Stimulated activated CD8-positive, alpha-beta memory T cell treated with anti-CD3 and anti-CD28 coated beads, Interleukin-12 subunit alpha, Interleukin-12 subunit beta, amount 100 ng/mL, for 24 hours (primary cell): Measurements from ENCODE around the gene GOLGA6D.
"Not testable (repeated sequence)": the region's sequence is repeated elsewhere in the genome, so short reads cannot be mapped to it uniquely, and the experiment has no call there.

Source experiments
- DNase-seq: peaks from one replicate; pipeline ENCODE4 v3.0.0-alpha.2; 2020; ENCODE audit errors: extremely low read depth

The GOLGA6D gene, protein sequence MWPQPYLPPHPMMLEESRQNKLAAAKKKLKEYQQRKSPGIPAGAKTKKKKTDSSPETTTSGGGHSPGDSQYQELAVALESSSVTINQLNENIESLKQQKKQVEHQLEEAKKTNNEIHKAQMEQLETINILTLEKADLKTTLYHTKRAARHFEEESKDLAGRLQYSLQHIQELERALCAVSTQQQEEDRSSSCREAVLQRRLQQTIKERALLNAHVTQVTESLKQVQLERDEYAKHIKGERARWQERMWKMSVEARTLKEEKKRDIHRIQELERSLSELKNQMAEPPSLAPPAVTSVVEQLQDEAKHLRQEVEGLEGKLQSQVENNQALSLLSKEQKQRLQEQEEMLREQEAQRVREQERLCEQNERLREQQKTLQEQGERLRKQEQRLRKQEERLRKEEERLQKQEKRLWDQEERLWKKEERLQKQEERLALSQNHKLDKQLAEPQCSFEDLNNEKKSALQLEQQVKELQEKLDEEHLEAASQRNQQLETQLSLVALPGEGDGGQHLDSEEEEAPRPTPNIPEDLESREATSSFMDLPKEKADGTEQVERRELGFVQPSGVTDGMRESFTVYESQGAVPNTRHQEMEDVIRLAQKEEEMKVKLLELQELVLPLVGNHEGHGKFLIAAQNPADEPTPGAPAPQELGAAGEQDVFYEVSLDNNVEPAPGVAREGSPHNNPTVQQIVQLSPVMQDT

GRCh38 chr15:75282572-75282971 is at the start of gene GOLGA6D:
TSS of gene GOLGA6D (plus strand) at chr15:75282835. CDS start at chr15:75282876, 41 bp downstream.
- not testable (repeated sequence) for DNase-seq

DNA sequence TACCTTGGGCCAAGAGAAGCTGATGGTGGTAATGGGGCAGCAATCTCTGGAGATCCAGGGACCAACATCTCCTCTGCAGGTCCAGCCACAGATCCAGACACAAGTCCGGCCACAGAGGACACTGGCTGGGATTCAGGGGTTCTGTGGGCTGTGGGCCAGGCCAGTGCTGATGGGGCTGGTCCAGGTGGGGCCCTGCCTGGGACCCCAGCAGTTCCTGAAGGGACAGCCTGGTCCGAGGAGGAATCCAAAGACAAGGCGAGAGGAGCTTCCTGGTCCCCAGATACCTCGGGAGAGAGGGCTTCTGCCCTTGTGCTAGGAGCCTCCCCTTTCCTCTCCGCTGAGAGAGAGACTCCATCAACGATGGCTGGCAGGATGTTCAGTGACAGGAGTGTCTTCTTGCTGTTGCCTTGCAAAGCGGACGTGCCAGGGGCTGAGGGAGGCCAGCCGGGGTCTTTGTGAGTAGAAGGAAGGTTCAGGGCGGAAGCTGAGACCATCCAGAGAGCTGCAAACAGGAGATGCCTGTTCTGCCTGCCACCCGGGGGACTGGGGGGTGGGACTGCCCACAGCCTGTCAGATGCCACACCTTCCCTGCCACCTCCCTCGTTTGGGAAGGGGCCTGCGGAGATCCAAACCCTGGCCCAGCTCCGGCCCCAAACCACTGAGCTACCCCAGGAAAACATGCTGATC is 49.0 kb upstream of the GOLGA6D start:
- no peak for DNase-seq

DNA sequence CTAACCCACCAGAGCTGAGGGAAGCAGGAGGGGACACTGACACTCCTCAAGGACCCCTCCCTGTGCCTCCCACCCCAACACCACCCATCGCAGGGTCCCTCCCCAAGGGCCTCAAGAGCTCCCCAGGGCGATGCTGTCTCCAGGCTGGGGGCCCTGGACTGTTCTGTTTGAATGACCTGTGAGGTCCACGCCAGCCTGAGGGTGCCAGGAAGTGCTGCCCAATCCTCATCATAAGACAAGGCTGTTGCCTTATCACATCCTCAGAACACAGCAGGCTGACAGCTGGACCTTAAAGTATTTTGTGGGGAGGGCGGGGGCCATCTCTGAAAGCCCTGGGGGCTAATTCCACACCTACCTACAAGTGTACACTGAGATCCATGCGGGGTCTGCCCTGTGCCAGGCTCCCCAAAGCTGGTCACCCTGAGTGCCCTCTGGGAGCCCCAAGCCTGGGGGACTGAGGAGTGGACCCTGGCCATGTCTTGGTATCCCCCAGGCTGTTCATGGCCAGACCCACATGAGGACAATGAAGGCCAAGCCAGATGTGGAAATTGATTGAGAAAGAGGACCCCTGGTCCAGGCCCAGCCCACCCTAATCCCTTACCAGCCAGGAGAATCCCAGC is 48.3 kb upstream of the GOLGA6D start:
- no peak for DNase-seq

DNA sequence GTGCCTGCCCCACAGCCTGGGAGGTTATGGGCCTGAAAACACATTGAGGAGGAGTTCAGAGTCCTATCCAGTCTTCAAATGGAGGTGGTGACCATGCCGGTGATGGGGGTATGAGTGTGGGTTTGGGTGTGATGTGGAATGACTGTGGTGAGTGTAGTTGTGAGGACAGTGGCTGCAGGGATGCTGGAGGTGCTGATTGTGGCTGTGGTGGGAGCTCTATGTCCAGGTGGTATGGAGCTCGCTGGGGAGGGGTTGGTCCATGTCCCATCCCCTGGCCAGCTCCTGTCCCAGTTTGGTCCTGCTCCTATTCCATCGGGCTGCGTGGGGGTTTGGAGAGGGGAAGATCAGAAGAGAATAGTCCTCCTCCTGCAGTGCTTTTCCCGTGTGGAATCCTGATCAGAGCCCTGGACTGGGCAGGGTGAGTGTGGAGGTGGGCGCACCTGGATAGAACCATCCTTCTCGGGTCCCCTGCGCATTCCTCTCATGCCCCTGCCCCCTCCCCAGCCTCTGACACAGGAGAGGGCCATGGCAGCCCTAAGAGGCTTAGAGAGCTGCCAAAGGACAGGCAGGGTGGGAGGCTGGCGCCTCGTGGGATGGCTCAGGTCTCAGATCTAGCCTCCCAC is 47.5 kb upstream of the GOLGA6D start:
- no peak for DNase-seq

- DNase-seq: no peak
These were observed 46.6 kb upstream of the GOLGA6D start for GRCh38 chr15:75235760-75236729.

- DNase-seq: no peak
These were observed 45.2 kb upstream of the GOLGA6D start for GRCh38 chr15:75237316-75237982.

DNA sequence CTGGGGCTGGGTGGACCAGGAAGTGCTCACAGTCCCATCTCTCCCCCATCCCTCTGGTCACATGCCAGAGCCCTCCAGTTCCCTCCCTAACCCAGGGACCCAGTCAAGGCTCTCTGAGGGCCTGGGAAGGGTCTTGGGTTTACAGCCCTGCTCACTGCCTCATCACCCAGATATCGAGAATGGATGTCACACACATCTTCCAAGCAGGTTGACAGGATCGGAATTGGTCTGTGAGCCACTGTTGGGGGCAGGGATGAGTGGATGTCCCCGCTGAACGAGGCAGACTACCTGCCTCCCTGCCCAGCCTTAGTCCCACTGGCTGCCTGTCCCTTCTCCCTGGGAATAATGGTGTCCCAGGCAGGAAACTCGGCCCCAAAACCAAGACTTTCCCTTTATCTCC is 44.5 kb upstream of the GOLGA6D start:
- DNase-seq: no peak

DNA sequence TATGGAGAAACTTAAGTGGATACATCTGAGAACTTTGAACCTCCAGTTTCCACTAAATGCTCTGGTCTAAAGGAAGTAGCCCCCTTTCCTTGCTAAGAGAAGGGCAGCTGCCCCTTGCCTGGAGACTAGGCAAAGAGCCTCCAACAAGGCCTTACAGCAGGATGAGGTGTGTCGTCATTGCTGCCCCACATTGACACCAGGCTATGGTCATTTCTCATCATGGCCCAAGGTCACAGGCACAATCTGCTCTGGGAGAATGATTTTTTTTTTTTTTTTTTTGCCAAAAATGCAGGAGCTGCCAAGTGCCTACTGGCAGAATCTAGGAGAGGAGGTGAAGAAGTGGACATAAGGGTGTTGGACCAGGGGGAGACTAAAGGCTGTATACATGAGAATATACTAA is 36.9 kb upstream of the GOLGA6D start:
- DNase-seq: not testable (repeated sequence)

DNA sequence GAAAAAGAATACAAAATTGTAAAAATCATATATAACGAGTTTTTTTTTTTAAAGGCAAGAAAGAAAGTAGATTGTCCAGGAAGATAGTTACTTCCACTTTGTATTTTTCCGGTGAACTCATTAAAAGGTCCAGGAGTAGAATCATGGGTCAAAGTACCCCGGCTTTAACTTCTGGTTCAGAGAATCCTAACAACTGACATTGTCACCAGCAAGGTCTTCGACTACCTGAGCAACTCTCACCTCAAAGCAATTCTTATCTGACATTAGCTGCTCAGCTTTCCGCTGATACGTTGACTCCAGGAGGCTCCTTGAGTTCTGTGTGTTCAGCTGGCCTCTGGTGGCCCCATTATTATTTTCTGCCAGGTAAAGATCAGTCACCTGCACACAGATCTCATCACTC is 33.6 kb upstream of the GOLGA6D start:
- DNase-seq: not testable (repeated sequence)

GRCh38 chr15:75249726-75250125 is 32.9 kb upstream of the GOLGA6D start:
- DNase-seq: no peak

DNA sequence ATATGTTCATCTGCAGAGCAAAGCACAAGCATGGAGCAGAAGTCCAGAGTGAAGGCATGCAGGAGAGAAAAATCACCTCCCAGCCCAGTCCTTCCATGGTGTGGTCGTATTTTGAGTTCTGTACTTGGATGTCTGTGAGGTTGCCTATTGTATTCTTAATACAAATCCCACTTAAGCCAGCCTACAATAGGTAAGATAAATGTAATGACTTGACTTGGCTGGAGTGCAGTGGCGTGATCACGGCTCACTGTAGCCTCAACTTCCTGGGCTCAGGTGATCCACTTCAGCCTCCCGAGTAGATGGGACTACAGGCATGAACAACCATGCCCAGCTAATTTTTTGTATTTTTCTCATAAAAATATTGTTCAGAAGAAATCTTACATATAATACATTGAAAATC is 31.3 kb upstream of the GOLGA6D start:
- not testable (repeated sequence) for DNase-seq

GRCh38 chr15:75252285-75252684 is 30.4 kb upstream of the GOLGA6D start:
- not testable (repeated sequence) for DNase-seq

DNA sequence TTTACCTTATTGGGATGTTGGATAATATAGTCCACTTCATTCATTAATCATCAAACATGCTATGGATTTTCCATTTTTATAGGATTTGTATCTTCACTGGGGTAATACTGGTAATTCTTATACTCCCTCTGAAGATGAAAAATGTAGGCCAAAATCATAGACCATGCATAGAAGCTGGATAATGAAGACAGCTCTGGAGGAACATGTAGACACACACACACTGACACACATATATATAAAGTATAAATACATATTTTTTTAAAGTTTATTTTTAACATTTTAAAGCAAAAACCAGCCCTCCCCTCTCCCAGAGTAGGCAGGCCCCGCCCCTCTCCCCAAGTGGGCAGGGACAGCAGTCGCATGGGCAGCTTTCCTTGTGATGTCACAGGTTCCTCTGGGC is 24.6 kb upstream of the GOLGA6D start, which contains the start of gene GOLGA6C:
Gene GOLGA6C, plus strand, starts transcription at position 301 of the 400 bp plus-strand sequence. CDS start 265 bp downstream, outside the sequence.
- not testable (repeated sequence) for DNase-seq

- DNase-seq: not testable (repeated sequence)
These were observed 23.9 kb upstream of the GOLGA6D start for GRCh38 chr15:75258620-75259343.

DNA sequence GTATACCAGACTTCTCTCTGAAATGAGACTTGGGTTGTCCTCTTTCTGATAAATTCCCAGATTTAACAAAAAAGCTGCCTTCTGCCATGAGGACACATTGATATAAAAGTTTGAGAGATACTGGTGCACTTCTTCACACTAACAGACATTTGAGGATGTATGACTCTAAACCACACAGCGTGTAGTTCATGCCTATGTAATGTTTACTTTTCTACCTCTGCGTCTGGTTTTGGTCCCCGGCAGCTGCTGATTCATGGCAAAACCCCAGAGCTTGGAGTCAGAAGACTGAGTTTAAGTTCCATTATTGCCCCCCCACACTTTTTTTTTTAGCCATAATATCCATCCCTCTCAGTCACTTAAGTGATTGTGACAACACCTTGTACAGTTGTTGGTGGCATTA is 22.8 kb upstream of the GOLGA6D start:
- not testable (repeated sequence) for DNase-seq

GRCh38 chr15:75273751-75274359 is 8.8 kb upstream of the GOLGA6D start:
- not testable (repeated sequence) for DNase-seq

DNA sequence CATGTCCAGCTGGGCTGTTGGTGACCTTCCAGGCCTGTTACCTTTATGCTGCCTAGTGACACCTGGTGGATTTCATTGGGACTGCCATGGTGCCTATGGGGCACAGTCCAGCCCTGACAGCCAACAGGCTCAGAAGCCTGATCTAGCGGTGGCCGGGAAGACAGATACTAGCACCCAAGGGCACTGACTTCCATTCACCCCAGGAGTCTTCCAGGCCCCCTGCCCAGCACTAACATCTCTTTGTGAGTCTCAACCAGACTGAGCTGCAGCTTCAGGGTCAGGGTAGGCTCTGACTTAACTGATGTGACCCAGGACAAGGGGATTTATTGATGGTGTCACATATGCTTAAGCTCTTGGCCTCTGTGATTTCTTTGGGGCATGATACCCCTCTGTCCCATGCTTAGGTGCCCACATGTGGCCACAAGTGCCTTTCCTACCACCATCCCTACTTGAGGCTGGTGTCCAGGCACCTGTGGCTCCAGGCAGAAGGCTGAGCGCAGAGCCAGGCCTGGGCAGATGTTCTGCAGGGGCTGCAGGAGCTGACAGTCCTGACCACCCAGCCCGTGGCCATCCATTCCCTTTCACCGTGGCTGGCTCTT is 8.0 kb upstream of the GOLGA6D start:
- peak; percentile 21 for DNase-seq

DNA sequence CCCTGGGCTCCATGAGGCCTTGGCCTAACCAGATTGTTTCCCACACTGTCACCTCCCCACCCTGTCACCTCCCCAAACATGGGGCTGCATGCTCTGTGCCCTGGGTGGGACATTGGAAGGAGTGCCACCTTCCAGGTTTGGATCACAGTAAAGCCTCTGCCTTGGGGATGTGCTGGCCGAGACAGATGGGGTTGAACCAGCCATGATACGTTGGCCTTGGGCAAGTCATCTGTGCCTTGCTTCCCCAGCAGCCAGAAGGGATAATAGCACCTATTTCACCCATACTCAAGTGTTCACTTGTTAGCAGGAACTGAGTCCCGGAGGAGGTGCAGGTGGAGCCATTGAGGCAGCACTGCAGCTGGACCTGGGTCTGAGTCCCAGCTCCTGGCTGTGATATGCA is 7.0 kb upstream of the GOLGA6D start:
- not testable (repeated sequence) for DNase-seq
